ENCODE data around the gene SMIM3.
"Not testable (repeated sequence)": the region's sequence is repeated elsewhere in the genome, so short reads cannot be mapped to it uniquely, and the experiment has no call there.

SMIM3 gene

DNA sequence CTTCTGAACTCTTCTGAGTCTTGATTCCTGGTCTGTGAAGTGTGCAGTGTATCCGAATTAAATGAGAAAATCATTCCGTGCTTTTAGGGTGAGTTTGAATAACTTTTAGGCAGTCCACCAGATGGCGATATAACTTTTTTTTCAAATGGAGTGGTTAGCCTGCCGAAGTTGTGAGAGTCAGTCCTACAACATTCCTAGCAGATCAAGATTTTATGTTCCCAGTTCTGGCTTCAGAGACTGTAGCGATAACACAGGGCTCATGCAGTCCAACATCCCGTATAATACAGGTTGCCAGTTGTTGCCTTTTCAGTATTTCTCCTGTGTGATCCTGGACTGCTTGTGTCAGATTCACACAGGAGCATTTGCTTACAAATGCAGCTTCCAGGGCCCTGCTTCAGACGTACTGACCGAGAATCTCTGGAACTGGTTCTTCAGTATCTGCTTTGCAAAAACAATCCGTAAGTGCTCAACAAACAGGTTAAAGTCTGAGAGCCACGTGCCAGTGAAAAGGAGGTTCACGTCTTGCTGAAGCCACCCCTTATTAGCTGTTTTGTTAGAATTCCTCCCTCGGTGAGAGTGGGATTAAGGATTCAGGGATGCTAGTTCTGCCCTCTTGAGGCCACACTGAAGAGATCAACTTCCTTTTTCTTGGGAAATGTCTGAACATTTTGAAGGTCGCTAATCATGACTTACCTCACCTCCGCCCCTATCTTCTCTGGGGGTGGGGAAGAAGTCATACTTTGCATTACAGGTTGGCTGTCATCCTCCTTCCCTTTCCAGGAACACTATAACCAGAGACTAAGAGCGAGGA is 22.8 kb downstream of the SMIM3 start:
- DNase-seq = peak; percentile 1

DNA sequence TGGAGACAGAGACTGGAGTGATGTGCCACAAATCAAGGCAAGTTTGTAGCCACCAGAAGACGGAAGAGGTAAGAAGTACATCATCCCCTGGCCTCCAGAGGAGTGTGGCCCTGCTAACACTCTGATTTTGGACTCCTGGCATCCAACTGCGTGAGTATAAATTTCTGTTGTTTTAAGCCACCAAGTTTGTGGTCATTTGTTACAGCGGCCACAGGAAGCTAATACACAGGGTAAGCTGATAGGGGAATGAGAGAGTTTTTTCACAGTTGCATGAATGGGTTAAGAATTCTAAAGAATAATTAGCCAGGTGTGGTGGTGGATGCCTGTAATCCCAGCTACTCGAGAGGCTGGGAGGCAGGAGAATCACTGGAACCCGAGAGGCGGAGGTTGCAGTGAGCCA is 25.8 kb downstream of the SMIM3 start:
- no peak for DNase-seq

DNA sequence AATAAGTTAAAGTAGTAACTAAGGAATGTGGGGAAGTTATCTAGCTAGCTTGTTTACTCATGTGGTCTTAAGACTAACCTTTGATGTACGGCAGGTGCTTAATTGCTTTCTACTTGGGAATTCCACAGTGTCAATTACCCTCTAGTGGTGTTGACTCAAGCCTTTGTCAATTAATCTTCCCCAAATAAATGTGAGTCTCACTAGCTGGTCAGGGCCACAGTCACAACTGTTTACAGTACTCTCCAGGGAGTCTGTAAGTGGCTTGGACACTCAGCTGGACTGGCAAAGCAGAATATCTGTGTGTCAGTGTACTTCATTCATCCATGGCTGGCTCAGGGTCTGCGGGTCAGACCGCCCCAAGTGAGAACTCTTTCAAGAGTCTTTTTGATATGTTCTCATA is 30.8 kb downstream of the SMIM3 start:
- DNase-seq = no peak

DNA sequence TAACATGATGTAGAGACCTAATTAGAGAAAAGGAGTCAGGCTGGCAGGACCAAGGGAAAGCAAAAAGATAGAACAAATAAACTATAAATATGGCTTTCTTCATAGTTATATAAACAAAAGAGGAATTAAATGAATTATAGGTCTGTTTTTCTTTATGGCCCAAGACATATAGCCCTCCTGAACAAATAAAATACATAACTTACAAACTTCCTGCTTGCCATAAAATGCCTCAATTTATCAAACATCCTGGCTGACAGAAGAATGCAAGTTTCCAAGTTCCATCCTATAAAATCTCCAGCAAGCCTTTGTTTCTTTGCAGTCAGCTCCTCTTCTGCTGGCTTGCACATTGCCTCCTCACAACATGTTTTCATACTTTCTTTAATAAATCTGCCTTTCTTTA is 36.5 kb downstream of the SMIM3 start:
- no peak for DNase-seq

DNA sequence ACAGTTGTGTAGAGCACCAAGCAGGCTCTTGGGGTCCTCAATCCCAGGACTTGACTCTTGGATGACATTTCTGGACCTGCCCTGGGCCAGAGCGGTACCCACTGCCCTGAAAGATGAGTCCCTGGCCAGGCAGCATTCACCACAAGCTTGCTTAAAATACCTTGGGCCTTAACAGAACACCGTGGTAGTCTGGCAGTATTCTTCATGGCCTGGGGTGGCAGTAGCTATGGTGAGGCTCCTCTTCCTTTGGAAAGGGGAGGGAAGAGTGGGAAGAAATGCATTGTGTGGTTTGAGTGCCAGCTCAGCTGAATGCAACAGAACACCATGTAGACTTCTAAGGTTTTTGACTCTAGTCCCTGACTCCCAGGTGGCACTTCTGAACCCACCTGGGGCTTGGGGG is 38.4 kb downstream of the SMIM3 start:
- no peak for DNase-seq

DNA sequence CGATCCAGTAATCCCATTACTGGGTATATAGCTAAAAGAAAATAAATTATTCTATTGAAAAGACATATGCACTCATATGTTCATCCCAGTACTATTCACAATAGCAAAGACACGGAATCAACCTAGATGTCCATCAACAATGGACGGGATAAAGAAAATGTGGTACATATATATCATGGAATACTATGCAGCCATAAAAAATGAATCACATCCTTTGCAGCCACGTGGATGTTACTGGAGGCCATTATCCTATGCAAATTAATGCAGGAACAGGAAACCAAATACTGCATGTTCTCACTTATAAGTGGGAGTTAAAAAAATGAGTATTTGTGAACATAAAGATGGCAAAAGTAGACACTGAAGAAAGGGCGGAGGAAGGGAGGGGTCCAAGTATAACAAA is 51.2 kb downstream of the SMIM3 start:
- no peak for DNase-seq

DNA sequence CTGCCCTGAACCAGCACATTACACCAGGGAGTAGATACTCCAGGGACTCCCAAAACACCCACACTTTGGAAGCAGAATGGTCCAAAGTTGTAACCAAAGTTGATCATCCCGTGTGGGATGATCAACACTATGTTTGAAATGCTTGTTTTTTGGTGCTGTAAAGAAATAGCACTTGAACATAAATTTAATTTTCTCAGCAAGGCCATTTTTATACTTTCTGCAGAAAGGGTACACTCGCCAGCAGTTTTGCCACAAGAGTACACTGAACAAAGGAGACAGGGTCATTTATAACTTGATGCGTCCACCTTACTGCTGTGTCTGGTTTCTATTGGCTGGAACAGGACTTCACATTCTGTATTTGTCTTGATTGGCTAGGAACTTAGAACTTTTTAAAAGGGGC is 53.3 kb downstream of the SMIM3 start:
- DNase-seq = not testable (repeated sequence)

DNA sequence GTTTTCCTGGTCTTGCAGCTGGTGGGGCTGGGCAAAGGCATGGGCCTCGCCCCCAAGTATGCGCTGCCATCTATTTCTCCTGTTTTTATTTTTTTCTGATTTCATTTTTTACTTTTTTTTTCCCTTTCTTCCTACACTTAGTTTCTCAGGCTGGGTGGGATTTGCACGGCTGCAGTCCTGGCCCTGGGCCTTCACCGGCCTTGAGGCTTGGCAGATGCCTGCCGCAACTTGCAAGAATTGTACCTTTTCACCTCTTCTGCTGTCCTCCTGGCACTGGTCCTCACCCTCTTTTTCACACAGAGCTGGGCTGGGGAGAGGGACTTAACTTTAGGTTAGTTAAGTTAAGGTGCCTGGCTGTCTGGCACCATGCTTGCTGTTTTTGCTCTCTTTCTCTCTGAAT is 57.5 kb downstream of the SMIM3 start:
- no peak for DNase-seq

DNA sequence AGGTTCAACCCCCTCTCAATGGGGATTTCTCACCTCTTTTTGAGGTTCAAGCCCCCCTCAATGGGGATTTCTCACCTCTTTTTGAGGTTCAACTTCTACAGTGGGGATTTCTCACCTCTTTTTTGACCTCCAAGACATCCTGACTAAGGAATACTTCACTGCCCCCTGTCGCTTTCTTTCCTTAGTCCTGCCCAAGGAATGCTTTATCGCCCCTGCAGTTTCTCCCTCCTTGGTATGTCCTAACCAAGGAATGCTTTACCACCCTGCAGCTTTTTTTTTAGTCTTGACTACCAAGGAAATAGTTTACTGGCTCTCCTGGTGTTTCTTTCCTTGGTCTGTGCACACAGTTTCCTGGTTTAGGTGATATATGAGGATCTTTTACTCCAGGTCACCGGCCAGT is 58.1 kb downstream of the SMIM3 start:
- no peak for DNase-seq

DNA sequence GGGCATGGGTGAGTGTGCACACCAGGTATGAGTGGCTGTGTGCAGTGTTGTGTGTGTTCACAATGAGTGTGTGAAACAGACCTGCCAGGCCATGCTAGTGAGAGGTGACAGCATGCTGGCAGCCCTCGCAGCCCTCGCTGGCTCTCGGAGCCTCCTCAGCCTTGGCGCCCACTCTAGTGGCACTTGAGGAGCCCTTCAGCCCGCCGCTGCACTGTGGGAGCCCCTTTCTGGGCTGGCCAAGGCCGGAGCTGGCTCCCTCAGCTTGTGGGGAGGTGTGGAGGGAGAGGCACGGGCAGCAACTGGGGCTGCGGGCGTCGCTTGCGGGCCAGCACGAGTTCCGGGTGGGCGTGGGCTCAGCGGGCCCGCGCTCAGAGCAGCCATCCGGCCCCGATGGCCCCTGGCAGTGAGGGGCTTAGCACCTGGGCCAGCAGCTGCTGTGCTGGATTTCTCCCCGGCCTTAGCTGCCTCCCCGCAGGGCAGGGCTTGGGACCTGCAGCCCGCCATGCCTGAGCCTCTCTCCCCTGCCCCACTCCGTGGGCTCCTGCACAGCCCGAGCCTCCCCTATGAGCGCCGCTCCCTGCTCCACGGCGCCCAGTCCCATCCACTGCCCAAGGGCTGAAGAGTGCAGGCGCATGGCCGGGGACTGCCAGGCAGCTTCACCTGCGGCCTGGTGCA is 66.8 kb downstream of the SMIM3 start:
- not testable (repeated sequence) for DNase-seq

DNA sequence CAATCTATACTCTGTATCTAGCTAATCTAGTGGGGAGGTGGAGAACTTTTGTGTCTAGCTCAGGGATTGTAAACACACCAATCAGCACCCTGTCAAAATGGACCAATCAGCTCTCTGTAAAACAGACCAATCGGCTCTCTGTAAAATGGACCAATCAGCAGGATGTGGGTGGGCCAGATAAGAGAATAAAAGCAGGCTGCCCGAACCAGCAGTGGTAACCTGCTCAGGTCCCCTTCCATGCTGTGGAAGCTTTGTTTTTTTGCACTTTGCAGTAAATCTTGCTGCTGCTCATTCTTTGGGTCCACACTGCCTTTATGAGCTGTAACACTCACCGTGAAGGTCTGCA is 67.7 kb downstream of the SMIM3 start, which contains the start of gene IRGM:
TSS of gene IRGM (plus strand) at position 214 of the 346 bp plus-strand sequence. CDS start 1,603 bp downstream, outside the sequence.
- DNase-seq = not testable (repeated sequence)
